GM18519 (cell line): ENCODE results near the gene LRRK1.

ENCODE experiments used
- ATAC-seq: cut with Tn5 transposase; IDR thresholded peaks from one replicate; pipeline ENCODE4 v1.9.1; 2021; ENCODE audit warnings: mild to moderate bottlenecking, moderate library complexity; ENCODE audit not compliant: unreplicated experiment, low FRiP score

Gene LRRK1

GRCh38 chr15:100966997-100967396 lies 47.8 kb downstream of the LRRK1 start:
- no peak for ATAC-seq

- no peak for ATAC-seq
These were observed 49.2 kb downstream of the LRRK1 start for GRCh38 chr15:100968050-100968966.

GRCh38 chr15:100972975-100973350 lies 53.8 kb downstream of the LRRK1 start:
- no peak for ATAC-seq

GRCh38 chr15:100973351-100974111 lies 54.4 kb downstream of the LRRK1 start:
- ATAC-seq = no peak

GRCh38 chr15:100975043-100975442 lies 55.9 kb downstream of the LRRK1 start:
- ATAC-seq = no peak

- ATAC-seq = no peak
These were observed 61.4 kb downstream of the LRRK1 start for GRCh38 chr15:100980410-100981046.

GRCh38 chr15:100981086-100981485 lies 61.9 kb downstream of the LRRK1 start:
- no peak for ATAC-seq

GRCh38 chr15:100983221-100983620 lies 64.1 kb downstream of the LRRK1 start:
- ATAC-seq = no peak

- ATAC-seq = no peak
These were observed 66.2 kb downstream of the LRRK1 start for GRCh38 chr15:100985401-100985800.

- no peak for ATAC-seq
These were observed 67.2 kb downstream of the LRRK1 start for GRCh38 chr15:100986158-100986896.

GRCh38 chr15:100987143-100987542 lies 68.0 kb downstream of the LRRK1 start:
- no peak for ATAC-seq

GRCh38 chr15:100988297-100988696 lies 69.1 kb downstream of the LRRK1 start:
- no peak for ATAC-seq

GRCh38 chr15:100988857-100989256 lies 69.7 kb downstream of the LRRK1 start:
- no peak for ATAC-seq

- ATAC-seq = no peak
These were observed 75.7 kb downstream of the LRRK1 start for GRCh38 chr15:100994597-100995446.

GRCh38 chr15:100995471-100996430 lies 76.6 kb downstream of the LRRK1 start:
- ATAC-seq = no peak

- no peak for ATAC-seq
These were observed 78.3 kb downstream of the LRRK1 start for GRCh38 chr15:100997442-100997841.

- no peak for ATAC-seq
These were observed 79.5 kb downstream of the LRRK1 start for GRCh38 chr15:100998630-100999029.

GRCh38 chr15:100999369-100999768 lies 80.2 kb downstream of the LRRK1 start:
- ATAC-seq = no peak
